Fibroblast of lung (primary cell): ENCODE measurements around the gene TANGO2. TPM values are rescaled to one million over a fixed set of nuclear protein-coding genes. Genes with fewer than 3 reads are reported as not detected.

Experiments used
- DNase-seq, 2 donors: peaks; one replicate each; pipeline versions ENCODE4 v3.0.0 to v3.0.0-alpha.2; 2010; ENCODE audit warnings: low read depth in 2 of 2
- H2AFZ ChIP-seq: 2 replicates; pipeline ENCODE4 v1.5.1; 2012; ENCODE audit warnings: low read length, control low read depth, inconsistent platforms
- H3K27ac ChIP-seq: 2 replicates; pipeline ENCODE4 v1.5.1; 2011; ENCODE audit warnings: low read length, control low read depth; ENCODE audit not compliant: insufficient read depth
- H3K27me3 ChIP-seq: 2 replicates; pipeline ENCODE4 v1.5.1; 2011; ENCODE audit warnings: mild to moderate bottlenecking, low read length; ENCODE audit not compliant: control insufficient read depth, insufficient read depth
- H3K36me3 ChIP-seq: 2 replicates; pipeline ENCODE4 v1.5.1; 2011; ENCODE audit warnings: low read length; ENCODE audit not compliant: control insufficient read depth, insufficient read depth
- H3K4me1 ChIP-seq: 2 replicates; pipeline ENCODE4 v1.5.1; 2011; ENCODE audit warnings: low read length; ENCODE audit not compliant: control insufficient read depth, insufficient read depth; ENCODE audit errors: extremely low read depth
- H3K4me2 ChIP-seq: 2 replicates; pipeline ENCODE4 v1.5.1; 2011; ENCODE audit warnings: low read length, control low read depth; ENCODE audit not compliant: insufficient read depth; ENCODE audit errors: extremely low read depth
- H3K4me3 ChIP-seq, 4 experiments: fragments of 200-600 bp in 1 of 4; sonication (generic) in 1 of 4; replicated peaks in 1 of 4; 2 replicates each; pipeline ENCODE4 v1.5.1; 2011 to 2016; ENCODE audit warnings: low read length in 4 of 4, low read depth in 3 of 4, mild to moderate bottlenecking in 3 of 4, control low read depth in 2 of 4, inconsistent platforms in 1 of 4, mixed read lengths in 1 of 4; ENCODE audit not compliant: insufficient read depth in 1 of 4; ENCODE audit errors: control extremely low read depth in 1 of 4
- H3K79me2 ChIP-seq: 2 replicates; pipeline ENCODE4 v1.5.1; 2012; ENCODE audit warnings: mild to moderate bottlenecking, low read length, inconsistent platforms; ENCODE audit not compliant: control insufficient read depth, insufficient read depth
- H3K9ac ChIP-seq: 2 replicates; pipeline ENCODE4 v1.5.1; 2011; ENCODE audit warnings: mild to moderate bottlenecking, low read length, control low read depth; ENCODE audit not compliant: insufficient read depth
- H3K9me3 ChIP-seq: 2 replicates; pipeline ENCODE4 v1.5.1; 2012; ENCODE audit warnings: low read depth, low read length; ENCODE audit not compliant: control insufficient read depth, insufficient read depth
- H4K20me1 ChIP-seq: 2 replicates; pipeline ENCODE4 v1.5.1; 2011; ENCODE audit warnings: low read length; ENCODE audit not compliant: control insufficient read depth, insufficient read depth; ENCODE audit errors: extremely low read depth
- EZH2 ChIP-seq: IDR thresholded peaks from 2 replicates; pipeline ENCODE4 v1.5.1; 2012; ENCODE audit warnings: low read length, control low read depth, mild to moderate bottlenecking; ENCODE audit errors: missing control alignments
- polyA plus RNA-seq, 2 donors: library from polyadenylated mRNA; depleted of rRNA in 1 of 2; stranded (reverse) in 1 of 2; unstranded in 1 of 2; fragments of >200 nt; gene quantifications; 2 replicates each; pipeline ENCODE4 v1.2.1, GENCODE V29; 2011 to 2012; ENCODE audit warnings: missing spikeins in 1 of 2
- total RNA-seq: library from RNA; depleted of rRNA; stranded (reverse); fragments of >200 nt; gene quantifications from 2 replicates; pipeline ENCODE4 v1.2.1, GENCODE V29; 2014
- TF ChIP-seq, protein P1 (sequence below), 2 donors: IDR thresholded peaks in 1 of 2; conservative IDR thresholded peaks in 1 of 2; 1 replicate in 1 of 2; 2 replicates in 1 of 2; pipeline ENCODE4 v1.5.1; 2011 to 2012; ENCODE audit warnings: low read length in 2 of 2, control low read depth in 1 of 2, inconsistent platforms in 1 of 2, low read depth in 1 of 2, mild to moderate bottlenecking in 1 of 2

TANGO2 gene
- total and polyA plus RNA-seq, 2 donors (not counting 1 experiment from before 2014, with no cell fraction given) = 28.3 to 52.8 TPM

- no peak for DNase-seq
- no peak for TF ChIP-seq EZH2
- TF ChIP-seq, protein P1, sequence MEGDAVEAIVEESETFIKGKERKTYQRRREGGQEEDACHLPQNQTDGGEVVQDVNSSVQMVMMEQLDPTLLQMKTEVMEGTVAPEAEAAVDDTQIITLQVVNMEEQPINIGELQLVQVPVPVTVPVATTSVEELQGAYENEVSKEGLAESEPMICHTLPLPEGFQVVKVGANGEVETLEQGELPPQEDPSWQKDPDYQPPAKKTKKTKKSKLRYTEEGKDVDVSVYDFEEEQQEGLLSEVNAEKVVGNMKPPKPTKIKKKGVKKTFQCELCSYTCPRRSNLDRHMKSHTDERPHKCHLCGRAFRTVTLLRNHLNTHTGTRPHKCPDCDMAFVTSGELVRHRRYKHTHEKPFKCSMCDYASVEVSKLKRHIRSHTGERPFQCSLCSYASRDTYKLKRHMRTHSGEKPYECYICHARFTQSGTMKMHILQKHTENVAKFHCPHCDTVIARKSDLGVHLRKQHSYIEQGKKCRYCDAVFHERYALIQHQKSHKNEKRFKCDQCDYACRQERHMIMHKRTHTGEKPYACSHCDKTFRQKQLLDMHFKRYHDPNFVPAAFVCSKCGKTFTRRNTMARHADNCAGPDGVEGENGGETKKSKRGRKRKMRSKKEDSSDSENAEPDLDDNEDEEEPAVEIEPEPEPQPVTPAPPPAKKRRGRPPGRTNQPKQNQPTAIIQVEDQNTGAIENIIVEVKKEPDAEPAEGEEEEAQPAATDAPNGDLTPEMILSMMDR (conservative IDR thresholded peaks at IDR 0.05 in 1 of 2, IDR thresholded peaks at IDR 0.05 in 1 of 2; ENCODE audit: low read depth in 1 of 2, low read length in 2 of 2) = no peak
Observed at GRCh38 chr22:20064140-20064480, 43.2 kb downstream of the TANGO2 start.

GRCh38 chr22:20064545-20065262 lies 43.8 kb downstream of the TANGO2 start:
- TF ChIP-seq, protein P1 (conservative IDR thresholded peaks at IDR 0.05 in 1 of 2, IDR thresholded peaks at IDR 0.05 in 1 of 2; ENCODE audit: low read depth in 1 of 2, low read length in 2 of 2) = no peak
- TF ChIP-seq EZH2 = no peak
- H4K20me1 ChIP-seq = no peaks in the 10 kb centered on the region
- H3K9ac ChIP-seq = no peak overlapping the region
- H3K4me3 ChIP-seq = no peak overlapping the region
- no peak overlapping the region for H3K27ac ChIP-seq
- H3K9me3 ChIP-seq = no peaks in the 10 kb centered on the region
- H2AFZ ChIP-seq = no peak overlapping the region
- DNase-seq = no peak
- no peaks in the 10 kb centered on the region for H3K4me1 ChIP-seq
- H3K4me2 ChIP-seq = no peak overlapping the region
- no peaks in the 10 kb centered on the region for H3K79me2 ChIP-seq
- H3K27me3 ChIP-seq = no peaks in the 10 kb centered on the region
- H3K36me3 ChIP-seq = peaks cover 5% of the 10 kb centered on the region

More at GRCh38 chr22:20064140-20064480, 43.2 kb downstream of the TANGO2 start:
- H3K4me1 ChIP-seq = no peaks in the 10 kb centered on the region
- H3K9me3 ChIP-seq = no peaks in the 10 kb centered on the region
- no peaks in the 10 kb centered on the region for H3K27me3 ChIP-seq
- H4K20me1 ChIP-seq = no peaks in the 10 kb centered on the region
- no peak overlapping the region for H3K9ac ChIP-seq
- peaks cover 5% of the 10 kb centered on the region for H3K36me3 ChIP-seq
- no peaks in the 10 kb centered on the region for H3K79me2 ChIP-seq
- H3K27ac ChIP-seq = no peak overlapping the region
- no peak overlapping the region for H3K4me3 ChIP-seq
- H2AFZ ChIP-seq = no peak overlapping the region
- H3K4me2 ChIP-seq = no peak overlapping the region

DNA sequence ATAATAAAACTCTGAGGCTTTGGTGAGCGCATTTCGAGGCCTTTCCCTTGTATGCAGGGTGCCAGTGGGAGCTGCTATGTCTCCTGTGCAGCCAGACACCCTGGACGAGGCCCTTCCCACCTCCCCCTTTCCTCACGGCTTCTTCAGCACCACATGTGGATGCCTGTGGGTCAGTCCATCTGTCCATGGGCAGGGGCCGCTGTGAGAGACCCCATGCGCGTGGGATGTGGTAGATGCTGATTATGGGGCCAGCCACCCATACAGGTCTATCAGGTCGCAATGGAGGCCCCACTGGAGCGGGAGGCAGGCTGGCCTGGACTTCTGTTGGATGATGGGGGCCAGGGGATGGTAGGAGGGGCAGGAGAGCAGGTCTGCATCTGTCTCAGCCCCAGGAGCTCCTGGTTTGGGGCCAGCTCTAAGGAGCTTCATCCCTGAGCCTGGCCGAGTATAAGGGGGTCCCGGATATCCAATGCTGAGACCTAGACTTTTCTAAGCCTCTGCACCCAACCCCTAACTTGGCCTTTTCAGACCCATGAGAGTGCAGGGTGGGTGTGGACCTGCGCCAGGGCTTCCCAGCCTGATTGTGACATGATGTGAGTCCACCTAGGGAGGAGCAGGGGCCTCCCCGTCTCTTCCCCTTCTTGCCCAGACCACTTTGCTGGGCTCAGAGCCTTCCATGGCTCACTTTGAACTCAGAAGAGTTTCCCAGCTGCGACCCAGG lies 45.1 kb downstream of the TANGO2 start:
- no peak overlapping the region for H3K27ac ChIP-seq
- DNase-seq = no peak

More for the DNA sequence above, 45.1 kb downstream of the TANGO2 start:
- H3K4me2 ChIP-seq = no peak overlapping the region
- no peak overlapping the region for H3K9ac ChIP-seq
- no peak overlapping the region for H3K4me3 ChIP-seq
- peaks cover 5% of the 10 kb centered on the region for H3K36me3 ChIP-seq
- no peaks in the 10 kb centered on the region for H3K79me2 ChIP-seq
- no peak overlapping the region for H2AFZ ChIP-seq
- no peaks in the 10 kb centered on the region for H3K27me3 ChIP-seq
- H3K4me1 ChIP-seq = no peaks in the 10 kb centered on the region
- no peaks in the 10 kb centered on the region for H4K20me1 ChIP-seq
- no peaks in the 10 kb centered on the region for H3K9me3 ChIP-seq
- TF ChIP-seq, protein P1 (conservative IDR thresholded peaks at IDR 0.05 in 1 of 2, IDR thresholded peaks at IDR 0.05 in 1 of 2; ENCODE audit: low read depth in 1 of 2, low read length in 2 of 2) = no peak
- TF ChIP-seq EZH2 = no peak
